Lower leg skin (tissue), 3 donors: Measurements from ENCODE around the gene TWIST2.

ENCODE experiments used
- POLR2A ChIP-seq, 2 donors: fragments of 450-650 bp; IDR thresholded peaks; one replicate each; pipeline ENCODE4 v1.6.1; 2016 to 2017; ENCODE audit warnings: antibody characterized with exemption in 2 of 2, mild to moderate bottlenecking in 1 of 2, moderate library complexity in 1 of 2
- TF ChIP-seq, protein P1 (sequence below), 3 donors: fragments of 450-650 bp; IDR thresholded peaks; one replicate each; pipeline ENCODE4 v1.5.1; 2016; ENCODE audit warnings: antibody characterized with exemption in 3 of 3, mild to moderate bottlenecking in 3 of 3, moderate library complexity in 2 of 3

DNA sequence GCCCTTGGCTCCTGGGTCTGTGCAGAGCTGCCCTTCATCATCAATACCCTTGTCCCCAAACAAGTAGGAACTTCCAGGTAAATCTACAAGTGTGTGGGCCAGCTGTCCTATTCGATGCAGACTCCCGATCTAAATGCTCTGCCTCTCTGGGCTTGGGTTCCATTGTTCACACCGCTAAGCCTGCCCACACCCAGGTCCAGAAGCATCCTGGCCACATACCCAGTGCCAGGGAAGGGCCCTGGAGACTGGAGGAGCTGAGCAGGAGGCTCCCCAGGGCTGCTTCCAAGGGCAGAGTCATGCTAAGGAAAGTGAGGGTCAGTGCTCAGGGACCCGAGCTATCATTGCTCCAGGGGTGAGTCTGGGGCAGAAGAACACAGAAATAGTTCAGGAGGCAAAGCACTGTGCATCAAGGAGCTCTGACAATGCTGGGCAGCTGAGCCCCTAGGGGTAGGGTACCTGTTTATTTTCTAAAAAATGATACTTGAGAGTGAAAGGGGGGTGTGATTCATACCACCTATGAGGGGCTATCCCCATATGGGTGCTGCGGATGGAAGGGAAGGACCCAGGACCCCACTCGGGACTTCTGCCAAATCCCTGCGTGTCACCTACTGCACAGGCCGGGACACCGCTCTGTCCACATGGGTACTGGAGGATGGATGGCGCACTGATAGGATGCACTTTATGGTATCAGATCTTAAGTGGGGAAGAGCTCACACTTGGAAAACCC lies 25.8 kb upstream of the TWIST2 start:
- TF ChIP-seq, protein P1, sequence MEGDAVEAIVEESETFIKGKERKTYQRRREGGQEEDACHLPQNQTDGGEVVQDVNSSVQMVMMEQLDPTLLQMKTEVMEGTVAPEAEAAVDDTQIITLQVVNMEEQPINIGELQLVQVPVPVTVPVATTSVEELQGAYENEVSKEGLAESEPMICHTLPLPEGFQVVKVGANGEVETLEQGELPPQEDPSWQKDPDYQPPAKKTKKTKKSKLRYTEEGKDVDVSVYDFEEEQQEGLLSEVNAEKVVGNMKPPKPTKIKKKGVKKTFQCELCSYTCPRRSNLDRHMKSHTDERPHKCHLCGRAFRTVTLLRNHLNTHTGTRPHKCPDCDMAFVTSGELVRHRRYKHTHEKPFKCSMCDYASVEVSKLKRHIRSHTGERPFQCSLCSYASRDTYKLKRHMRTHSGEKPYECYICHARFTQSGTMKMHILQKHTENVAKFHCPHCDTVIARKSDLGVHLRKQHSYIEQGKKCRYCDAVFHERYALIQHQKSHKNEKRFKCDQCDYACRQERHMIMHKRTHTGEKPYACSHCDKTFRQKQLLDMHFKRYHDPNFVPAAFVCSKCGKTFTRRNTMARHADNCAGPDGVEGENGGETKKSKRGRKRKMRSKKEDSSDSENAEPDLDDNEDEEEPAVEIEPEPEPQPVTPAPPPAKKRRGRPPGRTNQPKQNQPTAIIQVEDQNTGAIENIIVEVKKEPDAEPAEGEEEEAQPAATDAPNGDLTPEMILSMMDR (IDR thresholded peaks at IDR 0.05), result no peak
- TF ChIP-seq POLR2A (IDR thresholded peaks at IDR 0.05), result no peak
